Calu3 (cell line): ENCODE data around the gene SLC6A19. TPM values are rescaled to one million over a fixed set of nuclear protein-coding genes. Genes with fewer than 3 reads are reported as not detected.

Experiments
- BruUV-seq: library from RNA; stranded (reverse); fragments of 400-500 nt; replicated peaks from 2 replicates; lab custom pipeline; 2021; lab: Mats Ljungman, UMichigan
- CTCF ChIA-PET: fragments of 300-600 bp; sonication (Branson Sonifier 250); formaldehyde crosslinking; loops from one replicate; lab custom pipeline; 2022; ENCODE audit warnings: antibody characterized with exemption; lab: Charles Lee
- DNase-seq: peaks from one replicate; pipeline ENCODE4 v3.0.0; 2022
- H3K27ac Mint-ChIP-seq: one replicate; pipeline ENCODE4 v1.8.0; 2022; ENCODE audit warnings: mixed read lengths; ENCODE audit not compliant: unreplicated experiment
- H3K27me3 Mint-ChIP-seq: one replicate; pipeline ENCODE4 v1.8.0; 2022; ENCODE audit warnings: mixed read lengths; ENCODE audit not compliant: unreplicated experiment
- H3K36me3 Mint-ChIP-seq: one replicate; pipeline ENCODE4 v1.8.0; 2022; ENCODE audit warnings: mild to moderate bottlenecking, moderate library complexity, mixed read lengths; ENCODE audit not compliant: insufficient read depth, unreplicated experiment
- H3K4me1 Mint-ChIP-seq: one replicate; pipeline ENCODE4 v1.8.0; 2022; ENCODE audit warnings: mild to moderate bottlenecking, low read depth, mixed read lengths; ENCODE audit not compliant: unreplicated experiment
- H3K4me3 Mint-ChIP-seq: one replicate; pipeline ENCODE4 v1.8.0; 2022; ENCODE audit warnings: mild to moderate bottlenecking, low read depth, moderate library complexity, mixed read lengths; ENCODE audit not compliant: unreplicated experiment
- H3K9me3 Mint-ChIP-seq: one replicate; pipeline ENCODE4 v1.8.0; 2022; ENCODE audit warnings: low read depth, mixed read lengths; ENCODE audit not compliant: unreplicated experiment
- CTCF ChIP-seq: fragments of 200-600 bp; IDR thresholded peaks from one replicate; pipeline ENCODE4 v1.8.0; 2022; ENCODE audit warnings: antibody characterized with exemption; ENCODE audit not compliant: unreplicated experiment
- intact Hi-C: fragments of 100-400 bp; cut with micrococcal nuclease; formaldehyde crosslinking; loops from one replicate; pipeline ENCODE4 v1.10.0; 2022; ENCODE audit not compliant: unreplicated experiment
- total RNA-seq: library from RNA; stranded (reverse); gene quantifications from 2 replicates; pipeline ENCODE4 v1.2.3, GENCODE V29; 2022

Gene SLC6A19
- total RNA-seq, 1 experiment from 2014 or later, result not detected

- Mint-ChIP-seq H3K9me3 (no peaks in the 10 kb centered on the region), H3K27me3 (peaks cover 33% of the 10 kb centered on the region), H3K4me1 (peaks cover 11% of the 10 kb centered on the region), H3K36me3 (no peaks in the 10 kb centered on the region), H3K4me3 (no peak overlapping the region), H3K27ac (no peak overlapping the region)
- intact Hi-C loops, result no loop called here
- CTCF ChIA-PET, result interaction anchor here (0.8 kb wide), 1 partner anchor 21 kb away, joined by 8 read pairs; no protein-coding TSS in a partner anchor
- no TSS peak for BruUV-seq
- DNase-seq, result no peak
- no peak for TF ChIP-seq CTCF
Observed at GRCh38 chr5:1183424-1184162, 17.8 kb upstream of the SLC6A19 start.

GRCh38 chr5:1184163-1184470 is 17.3 kb upstream of the SLC6A19 start:
- peaks cover 11% of the 10 kb centered on the region for H3K4me1 Mint-ChIP-seq
- TF ChIP-seq CTCF, result no peak
- intact Hi-C loops, result no loop called here
- CTCF ChIA-PET, result no interaction called here
- H3K27me3 Mint-ChIP-seq, result peaks cover 38% of the 10 kb centered on the region
- DNase-seq, result no peak
- no peaks in the 10 kb centered on the region for H3K36me3 Mint-ChIP-seq
- no peak overlapping the region for H3K4me3 Mint-ChIP-seq
- no TSS peak for BruUV-seq
- H3K27ac Mint-ChIP-seq, result no peak overlapping the region
- H3K9me3 Mint-ChIP-seq, result no peaks in the 10 kb centered on the region

- no peaks in the 10 kb centered on the region for H3K9me3 Mint-ChIP-seq
- H3K36me3 Mint-ChIP-seq, result no peaks in the 10 kb centered on the region
- no peak overlapping the region for H3K27ac Mint-ChIP-seq
- peaks cover 42% of the 10 kb centered on the region for H3K27me3 Mint-ChIP-seq
- no TSS peak for BruUV-seq
- no peak for TF ChIP-seq CTCF
- no peak overlapping the region for H3K4me3 Mint-ChIP-seq
- CTCF ChIA-PET, result no interaction called here
- no peak for DNase-seq
- intact Hi-C loops, result no loop called here
- H3K4me1 Mint-ChIP-seq, result peaks cover 11% of the 10 kb centered on the region
Observed at GRCh38 chr5:1184481-1184880, 16.9 kb upstream of the SLC6A19 start.

DNA sequence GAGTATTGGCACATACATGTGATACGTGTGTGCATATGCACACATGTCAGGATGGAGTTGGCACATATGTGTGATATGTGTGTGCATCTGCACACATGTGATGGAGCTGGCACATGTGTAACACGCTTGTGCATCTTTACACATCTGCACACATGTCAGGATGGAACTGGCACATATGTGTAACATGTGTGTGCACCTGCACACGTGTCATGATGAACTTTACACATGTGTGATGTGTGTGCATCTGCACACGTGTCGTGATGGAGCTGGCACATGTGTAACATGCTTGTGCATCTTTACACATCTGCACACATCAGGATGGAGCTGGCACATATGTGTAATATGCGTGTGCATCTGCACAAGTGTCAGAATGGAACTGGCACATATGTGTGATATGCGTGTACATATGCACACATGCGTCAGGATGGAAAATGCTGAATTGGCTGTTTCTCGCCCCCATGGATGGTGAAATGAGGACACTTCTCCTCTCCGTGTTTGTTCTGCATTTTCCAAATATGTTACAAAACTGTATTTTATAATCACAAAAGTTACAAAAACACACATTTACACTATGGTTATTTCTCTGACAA is 16.3 kb upstream of the SLC6A19 start:
- H3K36me3 Mint-ChIP-seq, result no peaks in the 10 kb centered on the region
- no peak for DNase-seq
- H3K27me3 Mint-ChIP-seq, result peaks cover 48% of the 10 kb centered on the region
- no TSS peak for BruUV-seq
- CTCF ChIA-PET, result interaction anchor here (1.0 kb wide), 2 partner anchors 11 to 20 kb away, joined by 3 to 4 read pairs; no protein-coding TSS in a partner anchor
- H3K4me1 Mint-ChIP-seq, result peaks cover 11% of the 10 kb centered on the region
- H3K27ac Mint-ChIP-seq, result no peak overlapping the region
- H3K9me3 Mint-ChIP-seq, result no peaks in the 10 kb centered on the region
- H3K4me3 Mint-ChIP-seq, result no peak overlapping the region
- intact Hi-C loops, result no loop called here
- TF ChIP-seq CTCF, result no peak
